ENCODE results near the gene C19orf85.

The C19orf85 gene

DNA sequence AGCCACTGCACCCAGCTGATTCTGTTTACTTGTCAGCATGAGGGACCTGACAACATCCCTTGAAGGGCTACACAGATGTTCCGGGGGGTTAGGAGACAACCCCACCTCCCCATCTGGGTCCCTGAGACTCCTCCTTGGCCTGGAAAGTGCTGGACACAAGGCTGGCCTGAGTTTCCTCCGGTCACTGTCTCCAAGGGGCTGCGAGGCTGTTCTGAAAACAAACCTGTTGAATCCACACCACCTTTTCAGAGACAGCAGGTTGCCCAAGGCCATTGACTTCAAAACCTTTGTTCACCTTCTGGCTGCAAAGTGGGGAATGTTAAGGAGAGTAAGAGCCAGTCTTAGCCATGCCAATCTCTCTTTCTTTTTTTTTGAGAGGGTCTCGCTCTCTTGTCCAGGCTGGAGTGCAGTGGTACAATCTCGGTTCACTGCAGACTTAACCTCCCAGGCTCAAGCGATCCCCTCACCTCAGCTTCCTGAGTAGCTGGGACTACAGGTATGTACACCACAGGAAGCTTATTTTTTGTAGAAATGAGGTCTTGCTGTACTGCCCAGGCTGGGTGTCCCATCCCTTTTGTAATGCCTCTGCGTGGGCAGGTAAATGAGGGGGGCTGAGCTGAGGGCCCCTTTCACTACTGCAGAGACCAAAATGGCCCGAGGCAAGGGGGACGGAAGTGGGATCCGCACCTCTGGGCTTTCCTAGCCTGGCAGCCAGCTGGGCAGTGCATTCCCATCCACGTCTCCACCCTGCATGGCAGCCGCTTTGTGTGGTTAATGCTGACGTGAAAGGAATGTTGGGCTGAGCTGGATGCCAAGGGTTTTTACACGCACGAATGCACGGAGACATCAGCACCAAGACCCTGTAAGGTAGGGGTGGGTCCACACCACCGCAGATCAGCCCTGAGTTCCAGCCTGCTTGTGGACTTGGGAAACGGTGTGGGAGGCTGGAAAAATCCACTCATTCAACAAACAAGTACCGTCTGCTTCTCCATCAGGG lies 10.0 kb upstream of the C19orf85 start:
- DNase-seq = no peak

DNA sequence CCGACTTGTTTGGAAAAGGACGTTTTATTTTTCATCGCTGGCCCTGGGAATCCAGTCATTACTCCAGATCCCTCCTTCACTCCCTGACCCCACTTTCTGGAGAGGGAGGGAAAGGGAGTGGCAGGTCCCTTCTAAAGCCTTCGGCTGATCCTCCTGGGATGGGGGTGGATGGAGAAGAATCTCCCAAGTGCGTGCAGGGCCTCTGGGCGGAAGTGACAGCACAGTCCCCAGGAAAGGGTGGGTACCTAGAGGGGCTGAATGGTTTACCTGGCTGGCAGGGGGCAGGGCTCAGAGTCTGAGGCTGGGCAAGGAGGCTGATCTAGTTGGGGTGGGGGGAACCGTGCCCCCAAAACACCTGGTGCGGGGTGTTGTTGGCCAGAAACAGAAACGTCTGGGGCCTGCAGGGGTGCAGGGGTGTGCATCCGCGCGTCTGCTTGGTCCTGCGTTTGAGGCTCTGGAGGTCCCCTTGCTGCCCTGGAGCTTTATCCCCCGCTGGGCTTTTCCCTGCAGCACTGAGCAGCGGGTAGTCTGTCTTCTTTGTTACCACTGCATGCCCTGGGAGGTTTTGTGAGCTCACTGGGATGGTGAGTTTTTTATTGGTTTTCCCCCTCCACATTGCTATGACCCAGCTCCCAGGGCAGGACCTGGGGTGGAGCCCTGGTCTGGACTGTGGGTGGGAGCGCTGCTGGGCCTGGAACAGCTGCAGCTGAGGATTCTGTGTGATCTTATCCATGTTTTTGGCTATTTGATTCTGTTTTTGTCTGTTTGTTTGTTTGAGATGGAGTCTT lies 8.9 kb upstream of the C19orf85 start:
- DNase-seq = peak; percentile 94

DNA sequence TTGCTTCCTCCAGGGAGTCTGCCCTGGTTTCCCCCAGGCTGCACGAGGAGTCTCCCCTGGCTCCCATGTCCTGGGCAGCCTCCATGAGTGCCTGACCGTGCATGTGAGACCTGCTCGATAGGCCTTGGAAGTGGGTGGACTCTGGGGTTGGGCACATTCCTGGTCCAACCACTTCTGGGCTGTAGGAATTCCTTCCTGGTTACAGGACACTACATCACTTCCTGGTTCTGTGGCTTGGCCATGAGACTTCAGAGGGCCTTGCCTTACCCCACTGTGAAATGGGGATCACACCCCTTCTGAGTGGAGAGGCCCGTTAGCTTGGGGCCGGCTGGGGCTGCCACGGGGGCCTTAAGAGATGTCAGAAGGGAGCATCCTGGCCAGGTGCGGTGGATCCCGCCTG lies 7.9 kb upstream of the C19orf85 start:
- DNase-seq = no peak

DNA sequence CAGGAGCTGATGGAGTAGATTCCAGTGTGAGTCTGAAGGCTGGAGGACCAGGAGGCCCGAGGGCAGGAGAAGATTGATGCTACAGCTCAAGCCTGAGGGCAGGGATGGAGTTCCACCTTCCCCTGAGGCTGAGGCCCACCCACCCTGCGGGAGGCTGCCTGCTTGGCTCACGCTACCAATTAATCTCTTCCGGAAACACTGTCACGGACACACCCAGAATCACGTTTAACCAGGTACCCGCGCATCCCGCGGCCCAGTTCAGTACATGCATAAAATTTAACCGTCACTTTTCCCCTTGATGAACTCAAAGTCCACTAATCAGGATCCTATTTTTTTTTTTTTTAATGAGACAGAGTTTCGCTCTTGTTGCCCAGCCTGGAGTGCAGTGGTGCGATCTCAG lies 6.7 kb upstream of the C19orf85 start:
- DNase-seq = peak; percentile 85

DNA sequence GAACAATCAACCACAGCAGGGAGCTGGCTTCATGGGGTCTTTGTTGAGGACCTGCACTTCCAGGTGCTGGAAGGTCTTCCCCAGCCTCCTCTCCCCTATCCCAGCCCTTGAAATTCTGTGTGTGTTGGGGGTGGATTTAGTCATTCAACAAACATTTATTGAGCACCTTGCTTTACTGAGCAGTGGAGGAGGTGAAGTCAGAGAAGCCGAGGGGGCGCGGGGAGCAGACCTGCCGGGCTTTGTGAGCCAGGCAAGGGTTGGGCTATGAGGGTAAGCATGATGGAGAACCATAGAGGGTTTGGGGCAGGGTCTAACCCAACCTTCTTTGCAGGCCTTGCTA lies 3.5 kb upstream of the C19orf85 start:
- no peak for DNase-seq

DNA sequence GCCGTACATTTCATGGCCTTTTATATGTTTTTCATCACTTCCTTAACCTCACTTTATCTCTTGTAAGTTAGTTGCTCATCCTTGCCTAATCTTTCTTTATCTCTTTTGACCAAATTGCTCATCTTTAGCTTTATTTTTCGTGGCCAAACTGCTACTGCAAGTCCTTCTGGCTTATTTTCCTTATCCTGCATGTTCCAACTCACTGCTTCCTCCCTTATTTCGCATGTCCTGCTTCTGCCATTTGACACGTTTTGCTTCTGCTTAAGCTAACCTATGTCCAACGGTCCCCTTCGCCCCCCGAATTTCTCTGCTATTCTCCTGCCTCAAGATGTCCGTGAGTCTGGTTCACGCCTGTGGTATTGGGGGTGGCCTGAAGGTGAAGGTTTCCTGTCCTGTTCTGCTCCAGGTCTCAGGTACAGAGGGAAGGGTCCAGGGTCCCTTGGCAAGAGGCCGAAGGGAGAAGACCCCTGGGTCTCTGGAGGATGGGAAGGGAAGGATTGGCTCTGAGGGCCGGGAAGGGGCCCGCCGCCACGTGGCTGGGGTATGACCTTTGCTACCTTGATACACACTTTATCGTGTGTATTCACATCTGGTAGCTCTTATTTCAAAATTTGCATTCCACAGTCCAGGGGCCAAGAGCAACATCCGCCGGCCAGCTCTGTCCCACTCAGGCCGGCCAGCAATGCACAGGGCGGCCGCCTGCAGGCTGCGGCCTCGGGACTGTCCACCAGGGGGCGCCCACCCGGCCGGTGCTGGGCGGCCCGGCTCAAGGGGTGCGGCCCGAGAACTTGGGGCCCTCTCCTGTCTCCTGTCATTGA lies 2.9 kb upstream of the C19orf85 start:
- no peak for DNase-seq

GRCh38 chr19:55466241-55466614 lies 1.7 kb upstream of the C19orf85 start:
- DNase-seq = no peak

DNA sequence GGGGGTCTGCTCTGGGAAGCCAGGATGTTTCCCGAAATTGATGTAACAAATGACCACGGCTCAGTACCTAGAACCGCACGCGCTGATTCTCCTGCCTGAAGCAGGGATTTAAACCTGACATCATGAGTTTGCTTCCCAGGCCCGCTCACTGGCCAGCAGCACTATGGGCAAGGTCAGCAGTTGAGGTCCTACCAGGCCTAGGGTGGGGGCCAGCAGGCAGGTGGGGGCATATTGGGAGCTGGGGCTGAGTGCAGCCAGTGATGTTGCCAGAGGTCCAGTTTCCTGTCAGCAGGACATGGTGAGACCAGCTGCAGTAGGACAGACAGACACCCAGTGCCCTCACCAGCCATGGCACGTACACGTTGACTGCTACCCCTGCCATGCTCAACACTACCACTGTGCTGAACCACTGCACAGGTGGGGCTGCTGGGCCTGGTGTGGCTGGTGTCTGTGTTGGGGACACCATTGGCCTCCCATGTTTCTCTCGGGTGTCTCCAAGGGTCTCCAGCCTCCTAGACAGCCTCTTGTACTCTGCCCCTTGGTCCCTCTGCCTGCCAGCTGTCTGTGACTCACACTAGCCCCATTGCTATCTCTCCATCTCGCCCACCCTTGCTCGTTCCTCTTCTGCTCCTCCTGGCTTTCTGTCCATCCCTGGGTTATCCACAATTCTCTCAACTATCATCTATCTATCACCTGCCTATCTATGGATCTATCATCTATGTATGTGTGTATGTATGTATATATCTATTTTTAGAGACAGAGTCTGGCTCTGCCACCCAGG lies 1.1 kb upstream of the C19orf85 start:
- DNase-seq = no peak

- DNase-seq = no peak
Observed at GRCh38 chr19:55464039-55464661, 401 bp downstream of the C19orf85 start.

GRCh38 chr19:55463583-55464031 lies 944 bp downstream of the C19orf85 start:
- no peak for DNase-seq

- no peak for DNase-seq
Observed at GRCh38 chr19:55462722-55463121, 1.8 kb downstream of the C19orf85 start.

GRCh38 chr19:55461974-55462626 lies 2.5 kb downstream of the C19orf85 start:
- DNase-seq = peak; percentile 35

- peak; percentile 100 for DNase-seq
Observed at GRCh38 chr19:55461259-55461973, 3.1 kb downstream of the C19orf85 start, which contains the start of gene ISOC2. Gene ISOC2 (minus strand): TSS chr19:55461642. CDS start chr19:55456486, 5,156 bp downstream.

GRCh38 chr19:55460670-55461258 lies 3.8 kb downstream of the C19orf85 start:
- peak; percentile 84 for DNase-seq

DNA sequence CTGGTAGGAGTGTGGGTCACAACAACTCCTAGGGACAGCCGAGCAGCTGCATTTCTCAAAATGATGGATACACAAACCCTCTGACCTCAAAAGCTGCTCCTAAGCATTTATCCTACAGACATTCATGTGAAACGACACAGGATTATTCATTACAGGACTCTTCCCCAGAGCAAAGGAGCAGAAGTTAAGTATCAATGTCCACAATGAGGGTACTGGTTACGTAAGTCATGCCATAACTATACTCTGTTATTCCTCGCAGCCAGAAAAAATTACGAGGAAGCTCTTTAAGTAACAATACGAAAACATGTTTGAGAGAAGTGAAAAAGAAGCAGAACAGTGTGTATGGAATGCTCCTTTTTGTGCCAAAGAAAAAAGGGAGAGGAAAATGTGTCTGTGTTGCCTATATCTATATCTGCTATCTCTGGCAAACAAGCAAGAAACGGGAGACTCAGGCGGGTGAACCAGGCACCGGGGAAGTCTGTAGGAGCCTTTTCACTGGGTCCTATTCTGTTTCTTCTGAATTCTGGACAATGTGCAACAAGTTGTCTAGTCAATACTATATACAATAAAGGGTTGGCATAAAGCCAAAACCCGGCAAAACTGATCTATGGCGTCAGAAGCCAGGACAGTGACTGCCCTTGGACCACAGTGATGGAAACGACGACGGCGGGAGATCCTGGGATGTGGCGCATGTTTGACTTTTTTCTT lies 4.4 kb downstream of the C19orf85 start:
- peak; percentile 57 for DNase-seq

- no peak for DNase-seq
Observed at GRCh38 chr19:55459551-55459949, 5.0 kb downstream of the C19orf85 start.

GRCh38 chr19:55457683-55458457 lies 6.7 kb downstream of the C19orf85 start:
- DNase-seq = no peak

GRCh38 chr19:55456347-55456746 lies 8.2 kb downstream of the C19orf85 start:
- no peak for DNase-seq

All from NCI-H146 (cell line).